HepG2 (cell line): ENCODE data around the gene FURIN. TPM values are rescaled to one million over a fixed set of nuclear protein-coding genes. Genes with fewer than 3 reads are reported as not detected.

Source experiments
- ATAC-seq: fragments of 200-7000 bp; cut with Tn5 transposase; 3 replicates; pipeline ENCODE4 v1.9.1; 2020; ENCODE audit warnings: mild to moderate bottlenecking, moderate library complexity
- BruUV-seq: library from RNA; stranded (reverse); fragments of 400-500 nt; replicated peaks from 2 replicates; lab custom pipeline; 2021; lab: Mats Ljungman, UMichigan
- CTCF ChIA-PET: fragments of 300-600 bp; formaldehyde crosslinking; extraction: SDS; loops from one replicate; lab custom pipeline; 2021; ENCODE audit warnings: low total read pairs, inconsistent platforms, low intra/inter-chr PET ratio; lab: Yijun Ruan, JAX
- POLR2A ChIA-PET: fragments of 350-600 bp; sonication (Branson Sonifier 250); formaldehyde crosslinking; loops from one replicate; lab custom pipeline; 2020; ENCODE audit warnings: antibody characterized with exemption, inconsistent platforms; lab: Yijun Ruan, JAX
- DNase-seq: peaks from one replicate; pipeline ENCODE4 v3.0.0-alpha.2; 2015; ENCODE audit warnings: low spot score
- FAIRE-seq: peaks from 3 replicates; lab custom pipeline; 2011; peaks lifted over from hg19 to GRCh38; lab: Jason Lieb, UNC
- H2AFZ ChIP-seq: one replicate; pipeline ENCODE4 v1.6.1; 2011; ENCODE audit warnings: low read length, inconsistent platforms
- H3K27ac ChIP-seq: fragments of 300-600 bp; 3 replicates; pipeline ENCODE4 v1.8.0; 2011; ENCODE audit warnings: mixed run types, mild to moderate bottlenecking, mixed read lengths, low read length, inconsistent platforms; ENCODE audit not compliant: insufficient read depth; ENCODE audit errors: extremely low read length
- H3K27me3 ChIP-seq, 2 experiments: fragments of 200-600 bp in 1 of 2; 2 replicates in 1 of 2; 3 replicates in 1 of 2; pipeline versions ENCODE4 v1.6.0 to v1.8.0; 2011; ENCODE audit warnings: low read length in 2 of 2, mild to moderate bottlenecking in 2 of 2, moderate library complexity in 2 of 2, inconsistent platforms in 1 of 2; ENCODE audit not compliant: insufficient read depth in 2 of 2, control insufficient read depth in 1 of 2
- H3K36me3 ChIP-seq, 2 experiments: fragments of 200-600 bp in 1 of 2; replicated peaks in 1 of 2; 2 replicates in 1 of 2; 3 replicates in 1 of 2; pipeline versions ENCODE4 v1.5.1 to v1.8.0; 2011; ENCODE audit warnings: low read length in 2 of 2, inconsistent platforms in 1 of 2; ENCODE audit not compliant: insufficient read depth in 2 of 2, control insufficient read depth in 1 of 2
- H3K4me1 ChIP-seq: 2 replicates; pipeline ENCODE4 v1.5.1; 2012; ENCODE audit warnings: low read length, inconsistent platforms; ENCODE audit not compliant: insufficient read depth
- H3K4me2 ChIP-seq: 2 replicates; pipeline ENCODE4 v1.6.0; 2011; ENCODE audit warnings: low read depth, low read length, inconsistent platforms
- H3K4me3 ChIP-seq, 3 experiments: fragments of 200-600 bp in 1 of 3; sonication (generic), shearing (Covaris generic) in 1 of 3; replicated peaks in 1 of 3; 2 replicates each; pipeline ENCODE4 v1.5.1; 2011 to 2016; ENCODE audit warnings: low read length in 3 of 3, inconsistent platforms in 2 of 3, low read depth in 2 of 3, mild to moderate bottlenecking in 2 of 3, control low read depth in 1 of 3, mixed read lengths in 1 of 3; ENCODE audit not compliant: insufficient read depth in 1 of 3
- H3K79me2 ChIP-seq: one replicate; pipeline ENCODE4 v1.6.1; 2011; ENCODE audit warnings: low read length, inconsistent platforms; ENCODE audit not compliant: insufficient read depth
- H3K9ac ChIP-seq: 2 replicates; pipeline ENCODE4 v1.6.0; 2011; ENCODE audit warnings: mild to moderate bottlenecking, low read depth, low read length, inconsistent platforms; ENCODE audit not compliant: insufficient read depth
- H3K9me3 ChIP-seq: 2 replicates; pipeline ENCODE4 v1.5.1; 2012; ENCODE audit warnings: mild to moderate bottlenecking, low read length
- H4K20me1 ChIP-seq: 2 replicates; pipeline ENCODE4 v1.6.0; 2011; ENCODE audit warnings: inconsistent platforms, mild to moderate bottlenecking, low read length, moderate library complexity; ENCODE audit not compliant: insufficient read depth
- AHR ChIP-seq: IDR thresholded peaks from 2 replicates; pipeline ENCODE4 v1.6.1; 2018; ENCODE audit warnings: missing genetic modification reagents, missing compliant biosample characterization
- CREB1 ChIP-seq, 2 experiments: fragments of 450-650 bp in 1 of 2; IDR thresholded peaks; 2 replicates each; pipeline ENCODE4 v1.6.1; 2016 to 2017; ENCODE audit warnings: control low read depth in 1 of 2, mild to moderate bottlenecking in 1 of 2, missing compliant biosample characterization in 1 of 2, missing genetic modification characterization in 1 of 2
- FOXA1 ChIP-seq, 2 experiments: fragments of 450-650 bp in 1 of 2; sonication (generic) in 1 of 2; formaldehyde crosslinking in 1 of 2; IDR thresholded peaks; 2 replicates each; pipeline versions ENCODE4 v1.4.0 to v1.6.1; 2016 to 2020; ENCODE audit warnings: missing genetic modification reagents in 1 of 2
- GATA4 ChIP-seq: sonication (generic); IDR thresholded peaks from 2 replicates; pipeline ENCODE4 v1.6.1; 2016; ENCODE audit warnings: antibody characterized with exemption, low read depth, borderline replicate concordance
- SOX5 ChIP-seq: IDR thresholded peaks from 2 replicates; pipeline ENCODE4 v1.6.1; 2016; ENCODE audit warnings: borderline replicate concordance
- ZGPAT ChIP-seq: IDR thresholded peaks from 2 replicates; pipeline ENCODE4 v1.6.1; 2016; ENCODE audit warnings: mild to moderate bottlenecking
- ZMYM3 ChIP-seq: sonication (generic); formaldehyde crosslinking; IDR thresholded peaks from 2 replicates; pipeline ENCODE4 v1.5.1; 2020; ENCODE audit warnings: mild to moderate bottlenecking, missing genetic modification reagents
- WGBS: methylation state at CpG from one replicate; pipeline ENCODE4 v1.1.6; 2017; ENCODE audit warnings: low lambda C conversion rate; 5-methylcytosine and 5-hydroxymethylcytosine counted together
- in situ Hi-C: cut with HindIII; loops from 2 replicates; pipeline ENCODE4 v1.10.0; 2017; ENCODE audit warnings: low pct_unique_long_range_greater_than_20kb; ENCODE audit not compliant: extremely low pct_ligation_motif_present
- intact Hi-C: fragments of 100-400 bp; cut with micrococcal nuclease; formaldehyde crosslinking; loops from one replicate; pipeline ENCODE4 v1.10.0; 2022; ENCODE audit not compliant: unreplicated experiment
- polyA plus RNA-seq, 8 experiments: library from polyadenylated mRNA; depleted of rRNA in 3 of 8; stranded (reverse) in 7 of 8; unstranded in 1 of 8; fragments of >200 nt; fragmentation: Illumina TruSeq in 4 of 8; extraction: Trizol in 4 of 8; gene quantifications; 2 replicates each; pipeline versions ENCODE4 v1.2.1 to v1.2.3, GENCODE V29; 2011 to 2016; ENCODE audit warnings: low read depth in 4 of 8, missing spikeins in 1 of 8, mixed read lengths in 1 of 8; ENCODE audit not compliant: insufficient read depth in 1 of 8
- total RNA-seq, 5 experiments: library from RNA; depleted of rRNA; stranded (reverse); fragments of >200 nt; fragmentation: Illumina TruSeq; extraction: Trizol; gene quantifications; 2 replicates each; pipeline ENCODE4 v1.2.3, GENCODE V29; 2016; ENCODE audit warnings: low read depth in 1 of 5
- TF ChIP-seq, protein P1 (sequence below): sonication (generic); formaldehyde crosslinking; IDR thresholded peaks from 2 replicates; pipeline ENCODE4 v1.5.0; 2020; ENCODE audit warnings: mild to moderate bottlenecking, missing genetic modification reagents

Gene FURIN
- total and polyA plus RNA-seq, 2 of the 13 experiments (the other 11 are each of a cell fraction or from before 2014, with no cell fraction given): 15.2 to 17.4 TPM

DNA sequence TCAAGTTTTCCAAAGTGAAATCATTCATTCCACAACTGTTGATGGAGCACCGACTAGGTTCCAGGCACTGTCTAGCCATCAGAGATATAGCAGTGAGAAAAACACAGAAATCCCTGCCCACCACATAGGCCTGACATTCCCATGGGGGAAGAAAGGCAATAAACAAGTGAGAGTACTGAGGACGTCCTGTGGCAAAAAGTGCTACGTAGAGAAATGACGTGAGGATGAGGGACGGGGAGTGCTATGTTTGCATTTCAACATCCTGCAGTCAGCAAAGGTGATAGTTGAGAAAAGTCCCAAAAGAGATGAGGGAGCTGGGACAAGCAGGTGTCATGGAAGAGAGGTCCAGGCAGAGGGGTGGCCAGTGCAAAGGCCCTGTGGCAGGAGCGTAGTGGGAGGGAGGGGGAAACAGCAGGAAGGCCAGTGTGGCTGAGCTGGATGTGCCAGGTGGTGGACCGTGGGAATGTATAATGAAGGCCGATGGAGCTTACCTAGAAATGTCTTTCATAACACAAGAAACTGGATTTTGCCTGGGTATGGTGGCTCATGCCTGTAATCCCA is 10.4 kb upstream of the FURIN start:
- H3K4me2 ChIP-seq: no peak overlapping the region
- 0 out of 2 replicates have a peak, but pooled peaks cover 2% of the 10 kb centered on the region for H4K20me1 ChIP-seq
- BruUV-seq: no TSS peak
- FAIRE-seq: peak; percentile 30
- POLR2A ChIA-PET: interaction anchor here (2.0 kb wide), 1 partner anchor 46 kb away, joined by 5 read pairs; the partner anchor contains the start of gene MAN2A2
- H2AFZ ChIP-seq: no peak overlapping the region
- CTCF ChIA-PET: no interaction called here
- H3K4me3 ChIP-seq: no peak overlapping the region
- H3K36me3 ChIP-seq: no peaks in the 10 kb centered on the region
- H3K9me3 ChIP-seq: no peaks in the 10 kb centered on the region
- peaks cover 76% of the 10 kb centered on the region for H3K4me1 ChIP-seq
- no peak overlapping the region for H3K9ac ChIP-seq
- TF ChIP-seq ZGPAT (CRISPR knock-in tag) (no peak), SOX5 (CRISPR knock-in tag) (no peak), GATA4 (no peak), CREB1 (IDR thresholded peaks at IDR 0.05) (peak; percentile 37; the same call in 1 of the 2 replicates), CREB1 (CRISPR knock-in tag; IDR thresholded peaks at IDR 0.05) (no peak), FOXA1 (IDR thresholded peaks at IDR 0.05) (no peak), FOXA1 (CRISPR knock-in tag; IDR thresholded peaks at IDR 0.05) (peak; percentile 43; the same call in 1 of the 2 replicates), AHR (CRISPR knock-in tag) (no peak), ZMYM3 (peak; percentile 22; the same call in 1 of the 2 replicates)
- TF ChIP-seq, protein P1, sequence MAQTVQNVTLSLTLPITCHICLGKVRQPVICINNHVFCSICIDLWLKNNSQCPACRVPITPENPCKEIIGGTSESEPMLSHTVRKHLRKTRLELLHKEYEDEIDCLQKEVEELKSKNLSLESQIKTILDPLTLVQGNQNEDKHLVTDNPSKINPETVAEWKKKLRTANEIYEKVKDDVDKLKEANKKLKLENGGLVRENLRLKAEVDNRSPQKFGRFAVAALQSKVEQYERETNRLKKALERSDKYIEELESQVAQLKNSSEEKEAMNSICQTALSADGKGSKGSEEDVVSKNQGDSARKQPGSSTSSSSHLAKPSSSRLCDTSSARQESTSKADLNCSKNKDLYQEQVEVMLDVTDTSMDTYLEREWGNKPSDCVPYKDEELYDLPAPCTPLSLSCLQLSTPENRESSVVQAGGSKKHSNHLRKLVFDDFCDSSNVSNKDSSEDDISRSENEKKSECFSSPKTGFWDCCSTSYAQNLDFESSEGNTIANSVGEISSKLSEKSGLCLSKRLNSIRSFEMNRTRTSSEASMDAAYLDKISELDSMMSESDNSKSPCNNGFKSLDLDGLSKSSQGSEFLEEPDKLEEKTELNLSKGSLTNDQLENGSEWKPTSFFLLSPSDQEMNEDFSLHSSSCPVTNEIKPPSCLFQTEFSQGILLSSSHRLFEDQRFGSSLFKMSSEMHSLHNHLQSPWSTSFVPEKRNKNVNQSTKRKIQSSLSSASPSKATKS (CRISPR knock-in tag): no peak
- H3K79me2 ChIP-seq: no peaks in the 10 kb centered on the region
- 35% methylated on average over 8 of the region's 8 CpGs for WGBS
- no peak for ATAC-seq
- intact Hi-C loops: no loop called here
- DNase-seq: no peak
- H3K27me3 ChIP-seq: peaks cover 0 to 2% of the 10 kb centered on the region in 2 experiments; a peak in 1 of 5 replicates
- in situ Hi-C loops: no loop called here
- no peak overlapping the region for H3K27ac ChIP-seq
